Bladder microvascular endothelial cell (primary cell): ENCODE data around the gene TMED4. TPM values are rescaled to one million over a fixed set of nuclear protein-coding genes. Genes with fewer than 3 reads are reported as not detected.

Experiments
- total RNA-seq: library from RNA; depleted of rRNA; stranded (reverse); fragments of >200 nt; gene quantifications from 2 replicates; pipeline ENCODE4 v1.2.3, GENCODE V29; 2014

The TMED4 gene
- 47.9 and 80.4 TPM in 2 replicates for total RNA-seq

GRCh38 chr7:44581879-44582603 is at the start of gene TMED4:
TMED4 (minus strand) TSS chr7:44582231; CDS start chr7:44582206, 25 bp downstream.

GRCh38 chr7:44606341-44607140 is 24.5 kb upstream of the TMED4 start, which contains the start of gene OGDH:
OGDH (plus strand) TSS chr7:44606627; CDS start chr7:44624344, 17,717 bp downstream.

GRCh38 chr7:44573464-44574286 is 8.4 kb downstream of the TMED4 start, which contains the start of gene DDX56:
DDX56 (minus strand) TSS chr7:44573908; CDS start chr7:44573895, 13 bp downstream.

GRCh38 chr7:44541028-44541869 is 40.8 kb downstream of the TMED4 start, which contains the start of gene NPC1L1:
NPC1L1 (minus strand) TSS chr7:44541330; CDS start chr7:44541259, 71 bp downstream.

Other genes starting within 250 kb of the TMED4 start
- 98.4 and 218 TPM in 2 replicates for gene NUDCD3, start 91.6 kb downstream of the TMED4 start, total RNA-seq
- gene NPC1L1, start 40.9 kb downstream of the TMED4 start, total RNA-seq = under 0.01 TPM in 1 of 2 replicates, not detected in the other
- 42.6 and 55.2 TPM in 2 replicates for gene DDX56, start 8.3 kb downstream of the TMED4 start, total RNA-seq
- 31.7 and 65.6 TPM in 2 replicates for gene OGDH, start 24.4 kb upstream of the TMED4 start, total RNA-seq
- 4.7 and 14.9 TPM in 2 replicates for gene ZMIZ2, start 166.6 kb upstream of the TMED4 start, total RNA-seq
- 1,086 and 1,951 TPM in 2 replicates for gene PPIA, start 214.4 kb upstream of the TMED4 start, total RNA-seq